Measurements from ENCODE around the gene COL6A2.

DNA sequence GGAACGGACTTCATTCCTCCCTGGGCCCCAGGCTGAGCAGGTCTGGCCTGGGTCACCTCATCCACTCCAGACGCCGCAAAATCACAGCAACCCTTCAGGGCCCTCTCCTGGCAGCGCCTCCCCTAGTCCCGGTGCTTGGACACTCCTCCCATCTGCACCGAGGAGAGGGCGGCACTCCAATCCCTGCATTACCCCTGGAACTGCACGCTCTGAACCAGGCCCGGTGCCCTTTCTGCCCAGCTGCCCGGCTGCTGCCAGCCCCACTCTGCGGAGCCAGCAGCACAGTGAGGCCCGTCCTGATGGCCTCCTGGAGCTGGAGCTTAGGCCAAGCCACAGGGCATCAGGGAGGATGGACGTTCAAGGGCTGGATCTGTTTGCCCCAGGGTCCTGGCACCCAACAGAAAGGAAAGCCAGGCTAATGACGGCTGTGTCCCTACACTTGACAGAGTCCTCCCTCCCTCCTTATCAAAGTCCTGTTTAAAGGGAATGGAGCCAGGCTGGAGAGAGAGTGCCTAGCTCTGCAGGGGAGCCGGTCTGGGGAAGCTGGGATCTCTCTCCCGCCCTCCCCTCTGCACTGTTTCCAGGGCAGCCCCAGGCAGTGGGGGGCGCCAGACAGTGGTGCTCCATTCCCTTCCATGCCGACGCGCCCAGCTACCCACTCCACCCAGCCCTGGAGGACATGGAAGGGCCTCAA lies 12.7 kb downstream of the COL6A2 start:
- TF ChIP-seq, protein P1, sequence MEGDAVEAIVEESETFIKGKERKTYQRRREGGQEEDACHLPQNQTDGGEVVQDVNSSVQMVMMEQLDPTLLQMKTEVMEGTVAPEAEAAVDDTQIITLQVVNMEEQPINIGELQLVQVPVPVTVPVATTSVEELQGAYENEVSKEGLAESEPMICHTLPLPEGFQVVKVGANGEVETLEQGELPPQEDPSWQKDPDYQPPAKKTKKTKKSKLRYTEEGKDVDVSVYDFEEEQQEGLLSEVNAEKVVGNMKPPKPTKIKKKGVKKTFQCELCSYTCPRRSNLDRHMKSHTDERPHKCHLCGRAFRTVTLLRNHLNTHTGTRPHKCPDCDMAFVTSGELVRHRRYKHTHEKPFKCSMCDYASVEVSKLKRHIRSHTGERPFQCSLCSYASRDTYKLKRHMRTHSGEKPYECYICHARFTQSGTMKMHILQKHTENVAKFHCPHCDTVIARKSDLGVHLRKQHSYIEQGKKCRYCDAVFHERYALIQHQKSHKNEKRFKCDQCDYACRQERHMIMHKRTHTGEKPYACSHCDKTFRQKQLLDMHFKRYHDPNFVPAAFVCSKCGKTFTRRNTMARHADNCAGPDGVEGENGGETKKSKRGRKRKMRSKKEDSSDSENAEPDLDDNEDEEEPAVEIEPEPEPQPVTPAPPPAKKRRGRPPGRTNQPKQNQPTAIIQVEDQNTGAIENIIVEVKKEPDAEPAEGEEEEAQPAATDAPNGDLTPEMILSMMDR (IDR thresholded peaks at IDR 0.05; ENCODE audit: low read depth, low read length, poor library complexity, severe bottlenecking) = no peak
- TF ChIP-seq EZH2phosphoT487 (IDR thresholded peaks at IDR 0.05; ENCODE audit: borderline replicate concordance, low read length) = no peak

Data from DOHH2 (cell line).